Psoas muscle (tissue), 8 donors: ENCODE measurements around the gene OTOG. TPM values are rescaled to one million over a fixed set of nuclear protein-coding genes. Genes with fewer than 3 reads are reported as not detected.

Experiments used
- ATAC-seq, 4 donors: fragments of 200-7000 bp; cut with Tn5 transposase; one replicate each; pipeline ENCODE4 v1.9.1; 2020; ENCODE audit warnings: moderate library complexity in 3 of 4, mild to moderate bottlenecking in 2 of 4
- DNase-seq, 2 donors: peaks; one replicate each; pipeline ENCODE4 v3.0.0-alpha.2; 2020
- H3K27ac ChIP-seq: fragments of 200-600 bp; one replicate; pipeline ENCODE4 v1.8.0; 2022
- H3K27me3 ChIP-seq, 3 donors: fragments of 200-600 bp in 1 of 3; one replicate each; pipeline versions ENCODE4 v1.6.1 to v1.8.0; 2013 to 2022; ENCODE audit warnings: low read length in 2 of 3, mild to moderate bottlenecking in 2 of 3, moderate library complexity in 1 of 3; ENCODE audit not compliant: insufficient read depth in 3 of 3
- H3K36me3 ChIP-seq, 2 donors: fragments of 200-600 bp in 1 of 2; one replicate each; pipeline versions ENCODE4 v1.6.1 to v1.8.0; 2013 to 2022; ENCODE audit warnings: low read depth in 1 of 2, mild to moderate bottlenecking in 1 of 2, moderate library complexity in 1 of 2; ENCODE audit not compliant: insufficient read depth in 1 of 2
- H3K4me1 ChIP-seq: fragments of 200-600 bp; one replicate; pipeline ENCODE4 v1.8.0; 2022
- H3K4me3 ChIP-seq: fragments of 200-600 bp; one replicate; pipeline ENCODE4 v1.8.0; 2022; ENCODE audit warnings: mild to moderate bottlenecking
- H3K9me3 ChIP-seq: fragments of 200-600 bp; one replicate; pipeline ENCODE4 v1.8.0; 2022
- CTCF ChIP-seq: fragments of 200-600 bp; IDR thresholded peaks from one replicate; pipeline ENCODE4 v1.8.0; 2022; ENCODE audit warnings: antibody characterized with exemption
- WGBS, 3 donors: extraction: QIAGEN DNeasy Blood & Tissue Kit; methylation state at CpG; one replicate each; pipeline versions ENCODE4 v1.1.6 to v1.1.7; 2013; 5-methylcytosine and 5-hydroxymethylcytosine counted together
- intact Hi-C, 2 donors: fragments of 100-400 bp; cut with DNase I; formaldehyde crosslinking; loops; one replicate each; pipeline versions ENCODE4 v1.11.0 to v1.14.2; 2022
- polyA plus RNA-seq, 3 donors: library from polyadenylated mRNA; stranded (reverse); fragments of 200-250 nt; gene quantifications; one replicate each; pipeline ENCODE4 v1.2.3, GENCODE V29; 2013
- total RNA-seq, 4 donors: library from RNA; stranded (reverse); fragmentation: NEBNext Ultra II Directional in 2 of 4; extraction: Animal tissue kit (Norgen Biotek cat#: 25700) in 2 of 4; gene quantifications; one replicate each; pipeline versions ENCODE4 v1.2.1 to v1.2.4, GENCODE V29; 2021 to 2023
- donor health status: healthy with polysubstance abuse.
- donor health status: DM: no; HTN: no; CAD: no; lungs with moderate emphysema.
- donor health status: Bipolar disorder and iron deficiency.
- donor health status: healthy.
- donor health status: DM: yes; HTN: yes; CAD: no.
- donor health status: DM: no; HTN: no; CAD: no.
- donor health status: DM: no; HTN: no; CAD: no.
- donor health status: DM: yes; HTN: yes; CAD: no.

The OTOG gene
- total and polyA plus RNA-seq, 7 donors: not detected

GRCh38 chr11:17692931-17693330, 145.9 kb downstream of the OTOG start:
- no peaks in the 10 kb centered on the region for H3K36me3 ChIP-seq
- peak; percentile 10 to 25 (median 20) for ATAC-seq

GRCh38 chr11:17693531-17693930, 146.5 kb downstream of the OTOG start:
- H3K4me1 ChIP-seq: peaks cover 67% of the 10 kb centered on the region
- no peak for ATAC-seq
- H3K4me3 ChIP-seq: no peak overlapping the region
- H3K27ac ChIP-seq: no peak overlapping the region
- no peak for TF ChIP-seq CTCF
- intact Hi-C loops: no loop called here
- DNase-seq: no peak
- H3K27me3 ChIP-seq: no peaks in the 10 kb centered on the region
- H3K9me3 ChIP-seq: no peaks in the 10 kb centered on the region
- H3K36me3 ChIP-seq: no peaks in the 10 kb centered on the region
- WGBS, 3 donors: 45 to 70% (median 63%) methylated on average over 4 of the region's 4 CpGs

More at GRCh38 chr11:17692931-17693330, 145.9 kb downstream of the OTOG start:
- TF ChIP-seq CTCF: no peak
- peaks cover 67% of the 10 kb centered on the region for H3K4me1 ChIP-seq
- intact Hi-C loops: no loop called here
- no peak overlapping the region for H3K4me3 ChIP-seq
- DNase-seq: no peak
- no peaks in the 10 kb centered on the region for H3K9me3 ChIP-seq
- no peaks in the 10 kb centered on the region for H3K27me3 ChIP-seq
- no peak overlapping the region for H3K27ac ChIP-seq
- 30 to 56% (median 32%) methylated on average over 7 of the region's 7 CpGs for WGBS, 3 donors

GRCh38 chr11:17694494-17695110, 147.5 kb downstream of the OTOG start:
- peaks cover 65% of the 10 kb centered on the region for H3K4me1 ChIP-seq
- TF ChIP-seq CTCF: no peak
- ATAC-seq (no peak), DNase-seq (no peak)
- WGBS, 3 donors: 60 to 70% (median 63%) methylated on average over 10 of the region's 10 CpGs
- intact Hi-C loops: no loop called here
- H3K4me3 ChIP-seq: no peak overlapping the region
- no peaks in the 10 kb centered on the region for H3K27me3 ChIP-seq
- H3K36me3 ChIP-seq: no peaks in the 10 kb centered on the region
- peak overlapping the region; percentile 19 for H3K27ac ChIP-seq
- H3K9me3 ChIP-seq: no peaks in the 10 kb centered on the region

- 25 to 36% (median 26%) methylated on average over 39 to 68 of the region's 68 CpGs for WGBS, 3 donors
- ATAC-seq (no peak), DNase-seq (no peak)
- Histone ChIP-seq H3K4me1 (peaks cover 76% of the 10 kb centered on the region), H3K9me3 (no peaks in the 10 kb centered on the region), H3K4me3 (no peak overlapping the region), H3K27ac (peak overlapping the region; percentile 96), H3K27me3 (no peaks in the 10 kb centered on the region), H3K36me3 (no peaks in the 10 kb centered on the region)
- intact Hi-C loops: no loop called here
- TF ChIP-seq CTCF: no peak
Observed at GRCh38 chr11:17695454-17696441, 148.7 kb downstream of the OTOG start.
